Measurements from ENCODE around the gene LRP3. TPM values are rescaled to one million over a fixed set of nuclear protein-coding genes. Genes with fewer than 3 reads are reported as not detected.

Gene LRP3
- total RNA-seq, 1 donor from 2014 or later, result 13.3 TPM

- Mint-ChIP-seq H3K27ac (ENCODE audit: unreplicated experiment) (no peak overlapping the region), H3K9me3 (ENCODE audit: unreplicated experiment) (no peaks in the 10 kb centered on the region), H3K4me1 (ENCODE audit: low read depth, unreplicated experiment) (no peaks in the 10 kb centered on the region), H3K27me3 (ENCODE audit: low read depth, unreplicated experiment) (peaks cover 54% of the 10 kb centered on the region), H3K36me3 (ENCODE audit: low read depth, unreplicated experiment) (peaks cover 2% of the 10 kb centered on the region), H3K4me3 (ENCODE audit: unreplicated experiment) (no peak overlapping the region)
- Histone ChIP-seq H3K9ac (ENCODE audit: low read length) (no peak overlapping the region), H4K20me1 (ENCODE audit: insufficient read depth, low read length) (no peaks in the 10 kb centered on the region), H3K36me3 (ENCODE audit: insufficient read depth, low read length) (no peaks in the 10 kb centered on the region), H2AFZ (ENCODE audit: low read depth, low read length) (no peak overlapping the region), H3K4me3 (ENCODE audit: insufficient read depth, low read depth, low read length) (no peak overlapping the region), H3K9me3 (ENCODE audit: insufficient read depth, low read depth, low read length) (no peaks in the 10 kb centered on the region), H3K4me1 (ENCODE audit: insufficient read depth, low read length) (no peaks in the 10 kb centered on the region), H3K27ac (ENCODE audit: low read depth, low read length) (no peak overlapping the region), H3K79me2 (ENCODE audit: insufficient read depth, low read length) (no peaks in the 10 kb centered on the region), H3K27me3 (ENCODE audit: insufficient read depth, low read length) (no peaks in the 10 kb centered on the region), H3K4me2 (ENCODE audit: low read length) (no peak overlapping the region)
- FAIRE-seq, result no peak
- TF ChIP-seq EZH2 (IDR thresholded peaks at IDR 0.05; ENCODE audit: insufficient read depth, low read length), result no peak
- no peak for TF ChIP-seq CTCF (IDR thresholded peaks at IDR 0.05; ENCODE audit: insufficient read depth, low read depth, low read length)
- DNase-seq (ENCODE audit: low read depth), result no peak
Observed at GRCh38 chr19:33239223-33239975, 45.3 kb downstream of the LRP3 start.

GRCh38 chr19:33240181-33240771 is 46.1 kb downstream of the LRP3 start:
- no peak overlapping the region for H3K27ac Mint-ChIP-seq (ENCODE audit: unreplicated experiment)

More at GRCh38 chr19:33240181-33240771, 46.1 kb downstream of the LRP3 start:
- Mint-ChIP-seq H3K27me3 (ENCODE audit: low read depth, unreplicated experiment) (peaks cover 53% of the 10 kb centered on the region), H3K36me3 (ENCODE audit: low read depth, unreplicated experiment) (peaks cover 2% of the 10 kb centered on the region), H3K9me3 (ENCODE audit: unreplicated experiment) (no peaks in the 10 kb centered on the region), H3K4me3 (ENCODE audit: unreplicated experiment) (no peak overlapping the region), H3K4me1 (ENCODE audit: low read depth, unreplicated experiment) (no peaks in the 10 kb centered on the region)
- Histone ChIP-seq H3K4me3 (ENCODE audit: insufficient read depth, low read depth, low read length) (no peak overlapping the region), H3K9me3 (ENCODE audit: insufficient read depth, low read depth, low read length) (no peaks in the 10 kb centered on the region), H3K9ac (ENCODE audit: low read length) (no peak overlapping the region), H3K36me3 (ENCODE audit: insufficient read depth, low read length) (no peaks in the 10 kb centered on the region), H3K27ac (ENCODE audit: low read depth, low read length) (no peak overlapping the region), H3K27me3 (ENCODE audit: insufficient read depth, low read length) (no peaks in the 10 kb centered on the region), H3K4me2 (ENCODE audit: low read length) (no peak overlapping the region), H4K20me1 (ENCODE audit: insufficient read depth, low read length) (no peaks in the 10 kb centered on the region), H3K4me1 (ENCODE audit: insufficient read depth, low read length) (no peaks in the 10 kb centered on the region), H3K79me2 (ENCODE audit: insufficient read depth, low read length) (no peaks in the 10 kb centered on the region), H2AFZ (ENCODE audit: low read depth, low read length) (no peak overlapping the region)
- FAIRE-seq, result no peak
- no peak for DNase-seq (ENCODE audit: low read depth)
- TF ChIP-seq EZH2 (IDR thresholded peaks at IDR 0.05; ENCODE audit: insufficient read depth, low read length) (no peak), CTCF (IDR thresholded peaks at IDR 0.05; ENCODE audit: insufficient read depth, low read depth, low read length) (no peak)

Data from astrocyte (in vitro differentiated cells and primary cell).